H1 (cell line): ENCODE measurements around the gene ECI1. TPM values are rescaled to one million over a fixed set of nuclear protein-coding genes. Genes with fewer than 3 reads are reported as not detected.

ENCODE experiments used
- CTCF ChIA-PET: fragments of 300-600 bp; sonication (Branson Sonifier 250); formaldehyde crosslinking; loops from one replicate; lab custom pipeline; 2021; ENCODE audit not compliant: partially characterized antibody; lab: Charles Lee
- POLR2A ChIA-PET: fragments of 300-600 bp; sonication (Branson Sonifier 250); formaldehyde crosslinking; loops from one replicate; lab custom pipeline; 2021; ENCODE audit warnings: inconsistent platforms; ENCODE audit not compliant: partially characterized antibody; lab: Charles Lee
- DNase-seq, 2 experiments: peaks; one replicate each; pipeline versions ENCODE4 v3.0.0 to v3.0.0-alpha.2; 2010 to 2022; ENCODE audit warnings: low spot score in 2 of 2, low read depth in 1 of 2, mixed read lengths in 1 of 2
- FAIRE-seq: peaks from 2 replicates; lab custom pipeline; 2011; peaks lifted over from hg19 to GRCh38; lab: Jason Lieb, UNC
- H2AFZ ChIP-seq: 2 replicates; pipeline ENCODE4 v1.8.1; 2012; ENCODE audit warnings: low read length, inconsistent platforms
- H2AK5ac ChIP-seq: 2 replicates; pipeline ENCODE4 v1.6.1; 2013; ENCODE audit warnings: low read depth, low read length
- H2BK120ac ChIP-seq: replicated peaks from 2 replicates; pipeline ENCODE3; 2013; ENCODE audit warnings: low read depth, low read length, inconsistent platforms
- H2BK12ac ChIP-seq: 2 replicates; pipeline ENCODE4 v1.6.1; 2013; ENCODE audit warnings: low read depth, low read length
- H2BK15ac ChIP-seq: 2 replicates; pipeline ENCODE4 v1.6.1; 2013; ENCODE audit warnings: low read length
- H2BK20ac ChIP-seq: 2 replicates; pipeline ENCODE4 v1.6.1; 2013; ENCODE audit warnings: low read length
- H2BK5ac ChIP-seq: 2 replicates; pipeline ENCODE4 v1.6.1; 2013; ENCODE audit warnings: low read depth, low read length
- H3K14ac ChIP-seq: 2 replicates; pipeline ENCODE4 v1.6.1; 2013; ENCODE audit warnings: inconsistent platforms; ENCODE audit not compliant: insufficient read length
- H3K18ac ChIP-seq: 2 replicates; pipeline ENCODE4 v1.6.1; 2013; ENCODE audit warnings: low read length; ENCODE audit errors: extremely low read depth
- H3K23ac ChIP-seq: 2 replicates; pipeline ENCODE4 v1.6.1; 2013; ENCODE audit warnings: inconsistent platforms; ENCODE audit not compliant: insufficient read length
- H3K23me2 ChIP-seq: 2 replicates; pipeline ENCODE4 v1.6.1; 2013; ENCODE audit warnings: low read depth, low read length
- H3K27ac ChIP-seq: 2 replicates; pipeline ENCODE4 v1.6.1; 2011; ENCODE audit warnings: low read depth, low read length, inconsistent platforms
- H3K27me3 ChIP-seq, 4 experiments: replicated peaks in 1 of 4; 1 replicate in 1 of 4; 2 replicates in 3 of 4; pipeline versions ENCODE4 v1.6.1 to v1.8.1; 2011 to 2013; ENCODE audit warnings: low read length in 3 of 4, mild to moderate bottlenecking in 3 of 4, inconsistent platforms in 2 of 4, mixed read lengths in 2 of 4, moderate library complexity in 1 of 4; ENCODE audit not compliant: control insufficient read depth in 3 of 4, insufficient read depth in 3 of 4; ENCODE audit errors: extremely low read depth in 1 of 4
- H3K36me3 ChIP-seq, 4 experiments: 2 replicates each; pipeline versions ENCODE4 v1.6.1 to v1.8.1; 2011 to 2013; ENCODE audit warnings: mild to moderate bottlenecking in 4 of 4, low read length in 3 of 4, moderate library complexity in 2 of 4, control low read depth in 1 of 4, inconsistent platforms in 1 of 4; ENCODE audit not compliant: insufficient read depth in 4 of 4, control insufficient read depth in 2 of 4
- H3K4ac ChIP-seq: replicated peaks from 2 replicates; pipeline ENCODE3; 2013; ENCODE audit warnings: low read length, low read depth, mixed read lengths, inconsistent platforms; ENCODE audit not compliant: insufficient read length
- H3K4me1 ChIP-seq, 4 experiments: replicated peaks in 1 of 4; 1 replicate in 1 of 4; 2 replicates in 3 of 4; pipeline versions ENCODE4 v1.6.1 to v1.8.1; 2011 to 2013; ENCODE audit warnings: low read length in 3 of 4, inconsistent platforms in 2 of 4, mixed read lengths in 1 of 4; ENCODE audit not compliant: insufficient read depth in 4 of 4, control insufficient read depth in 3 of 4
- H3K4me2 ChIP-seq, 2 experiments: 2 replicates each; pipeline versions ENCODE4 v1.6.1 to v1.8.1; 2011 to 2013; ENCODE audit warnings: low read depth in 2 of 2, low read length in 2 of 2, control low read depth in 1 of 2, inconsistent platforms in 1 of 2, mild to moderate bottlenecking in 1 of 2; ENCODE audit not compliant: insufficient read depth in 1 of 2
- H3K4me3 ChIP-seq, 4 experiments: fragments of 200-600, 300-600 bp in 1 of 4; sonication (generic), shearing (Covaris generic), sonication (Bioruptor Twin) in 1 of 4; 2 replicates each; pipeline versions ENCODE4 v1.5.1 to v1.8.1; 2011 to 2016; ENCODE audit warnings: low read length in 4 of 4, low read depth in 3 of 4, control low read depth in 2 of 4, inconsistent platforms in 2 of 4, mild to moderate bottlenecking in 2 of 4, mixed read lengths in 1 of 4, moderate library complexity in 1 of 4; ENCODE audit not compliant: insufficient read depth in 2 of 4; ENCODE audit errors: extremely low read depth in 1 of 4
- H3K56ac ChIP-seq: replicated peaks from 2 replicates; pipeline ENCODE3; 2013; ENCODE audit warnings: low read depth, mild to moderate bottlenecking, mixed read lengths, low read length, inconsistent platforms; ENCODE audit not compliant: insufficient read length
- H3K79me1 ChIP-seq: 2 replicates; pipeline ENCODE4 v1.6.1; 2013; ENCODE audit warnings: low read depth, low read length, control low read depth
- H3K79me2 ChIP-seq, 2 experiments: 2 replicates each; pipeline versions ENCODE4 v1.6.1 to v1.8.1; 2012 to 2013; ENCODE audit warnings: low read length in 2 of 2, mild to moderate bottlenecking in 2 of 2, inconsistent platforms in 1 of 2; ENCODE audit not compliant: insufficient read depth in 2 of 2, control insufficient read depth in 1 of 2
- H3K9ac ChIP-seq, 4 experiments: replicated peaks in 1 of 4; 1 replicate in 1 of 4; 2 replicates in 3 of 4; pipeline versions ENCODE4 v1.6.1 to v1.8.1; 2011 to 2013; ENCODE audit warnings: low read depth in 3 of 4, low read length in 3 of 4, control low read depth in 2 of 4, mild to moderate bottlenecking in 2 of 4, moderate library complexity in 2 of 4, inconsistent platforms in 1 of 4; ENCODE audit errors: extremely low read depth in 1 of 4
- H3K9me3 ChIP-seq, 2 experiments: 2 replicates each; pipeline versions ENCODE4 v1.6.1 to v1.8.1; 2012 to 2013; ENCODE audit warnings: mild to moderate bottlenecking in 2 of 2, moderate library complexity in 2 of 2, control low read depth in 1 of 2, inconsistent platforms in 1 of 2, low read depth in 1 of 2, low read length in 1 of 2, mixed read lengths in 1 of 2; ENCODE audit not compliant: insufficient read depth in 2 of 2
- H4K20me1 ChIP-seq, 2 experiments: replicated peaks in 1 of 2; 2 replicates each; pipeline versions ENCODE3 to v1.8.1; 2011 to 2013; ENCODE audit warnings: inconsistent platforms in 2 of 2, low read length in 2 of 2, mild to moderate bottlenecking in 1 of 2; ENCODE audit not compliant: insufficient read depth in 2 of 2, control insufficient read depth in 1 of 2
- H4K5ac ChIP-seq: 2 replicates; pipeline ENCODE4 v1.6.1; 2013; ENCODE audit warnings: low read length, low read depth, mixed read lengths, inconsistent platforms; ENCODE audit not compliant: insufficient read length
- H4K8ac ChIP-seq: 2 replicates; pipeline ENCODE4 v1.8.0; 2013; ENCODE audit warnings: mild to moderate bottlenecking, moderate library complexity, low read length, inconsistent platforms; ENCODE audit not compliant: insufficient read depth; ENCODE audit errors: extremely low read depth
- H4K91ac ChIP-seq: replicated peaks from 2 replicates; pipeline ENCODE3; 2013; ENCODE audit warnings: low read length, mixed read lengths, inconsistent platforms; ENCODE audit not compliant: insufficient read length
- CBX5 ChIP-seq: fragments of 300-800, 300-1000 bp; sonication (generic); IDR thresholded peaks from 2 replicates; pipeline ENCODE4 v1.7.1; 2016; ENCODE audit warnings: antibody characterized with exemption, low read length, low read depth
- CTBP2 ChIP-seq: IDR thresholded peaks from 2 replicates; pipeline ENCODE4 v1.7.0; 2011; ENCODE audit warnings: borderline replicate concordance, mild to moderate bottlenecking, moderate library complexity, mixed read lengths, low read length; ENCODE audit not compliant: insufficient read depth, insufficient read length
- EGR1 ChIP-seq: IDR thresholded peaks from 2 replicates; pipeline ENCODE4 v1.6.1; 2011; ENCODE audit warnings: low read depth, low read length, borderline replicate concordance
- GABPA ChIP-seq: IDR thresholded peaks from 2 replicates; pipeline ENCODE4 v1.6.1; 2011; ENCODE audit warnings: mild to moderate bottlenecking, low read length, moderate library complexity, borderline replicate concordance; ENCODE audit not compliant: insufficient read depth
- KDM4A ChIP-seq: IDR thresholded peaks from one replicate; pipeline ENCODE4 v1.7.1; 2012; ENCODE audit warnings: low read depth, mild to moderate bottlenecking, moderate library complexity, low read length, inconsistent platforms; ENCODE audit not compliant: severe bottlenecking
- MAFK ChIP-seq: IDR thresholded peaks from 2 replicates; pipeline ENCODE4 v1.6.1; 2012; ENCODE audit warnings: low read depth, mild to moderate bottlenecking, improper control_type of control experiment, low read length
- MAX ChIP-seq: IDR thresholded peaks from 2 replicates; pipeline ENCODE4 v1.6.1; 2012; ENCODE audit warnings: inconsistent platforms
- ZNF274 ChIP-seq: IDR thresholded peaks from 2 replicates; pipeline ENCODE4 v1.7.0; 2012; ENCODE audit warnings: low read length, borderline replicate concordance; ENCODE audit errors: extremely low read depth
- WGBS, 2 experiments: shearing (Covaris generic) in 1 of 2; methylation state at CpG; one replicate each; pipeline versions ENCODE4 v1.1.6 to v1.1.7; 2013 to 2015; ENCODE audit warnings: low lambda C conversion rate in 2 of 2, mixed read lengths in 2 of 2, inconsistent platforms in 1 of 2, low coverage in 1 of 2, missing lambda C conversion rate in 1 of 2; ENCODE audit not compliant: insufficient replicate concordance in 2 of 2, insufficient coverage in 1 of 2, insufficient read length in 1 of 2; ENCODE audit errors: extremely low coverage in 1 of 2, missing lambda C conversion rate in 1 of 2; 5-methylcytosine and 5-hydroxymethylcytosine counted together
- polyA plus RNA-seq, 7 experiments: library from polyadenylated mRNA; depleted of rRNA in 3 of 7; stranded (reverse) in 5 of 7; unstranded in 2 of 7; fragments of >200 nt in 5 of 7; fragments of 200-250 nt in 2 of 7; gene quantifications; 1 replicate in 5 of 7; 2 replicates in 1 of 7; 4 replicates in 1 of 7; pipeline versions ENCODE4 v1.2.1 to v1.2.3, GENCODE V29; 2011 to 2013; ENCODE audit warnings: missing spikeins in 2 of 7, mixed read lengths in 2 of 7
- total RNA-seq: library from RNA; stranded (reverse); fragmentation: NEBNext Ultra II Directional; extraction: Animal tissue kit (Norgen Biotek cat#: 25700); gene quantifications from 2 replicates; pipeline ENCODE4 v1.2.1, GENCODE V29; 2021
- TF ChIP-seq, protein P1 (sequence below): IDR thresholded peaks from 2 replicates; pipeline ENCODE4 v1.6.1; 2012; ENCODE audit warnings: low read length, inconsistent platforms

ECI1 gene
- total and polyA plus RNA-seq, 2 of the 8 experiments (the other 6 are each of a cell fraction or from before 2014, with no cell fraction given), result 79.5 to 151 TPM

- Histone ChIP-seq H3K4me1 (peaks cover 0 to 10% (median 3%) of the 10 kb centered on the region in 4 experiments; a peak in 4 of 7 replicates), H2BK20ac (no peak overlapping the region), H2AK5ac (no peak overlapping the region), H4K8ac (no peak overlapping the region), H3K4me2 (peak overlapping the region in 1 of 2 experiments; percentile 52; a peak in 1 of 4 replicates), H3K4ac (no peak overlapping the region), H3K36me3 (no peaks in the 10 kb centered on the region), H3K79me2 (no peaks in the 10 kb centered on the region), H3K27ac (no peak overlapping the region; the same call in 1 of the 2 replicates), H2BK15ac (no peak overlapping the region), H3K27me3 (peaks cover 4 to 30% (median 23%) of the 10 kb centered on the region in 4 experiments), H4K91ac (no peak overlapping the region), H3K23me2 (peaks cover 8% of the 10 kb centered on the region; the same call in 1 of the 2 replicates), H3K4me3 (no peak overlapping the region), H3K9me3 (no peaks in the 10 kb centered on the region), H3K56ac (no peak overlapping the region), H3K14ac (no peak overlapping the region), H3K18ac (no peak overlapping the region), H3K9ac (no peak overlapping the region), H4K5ac (no peak overlapping the region), H3K23ac (no peak overlapping the region), H2BK12ac (no peak overlapping the region), H2AFZ (no peak overlapping the region), H3K79me1 (no peaks in the 10 kb centered on the region), H2BK120ac (no peak overlapping the region), H4K20me1 (peaks cover 4 to 14% of the 10 kb centered on the region in 2 experiments), H2BK5ac (no peak overlapping the region)
- FAIRE-seq (no peak), DNase-seq (no peak)
- 85% methylated on average over 16 of the region's 16 CpGs; no CpG with 5 or more reads in 1 of the 2 experiments for WGBS, 2 experiments
- CTCF ChIA-PET, result interaction anchor here (0.6 to 3.2 kb wide), 44 partner anchors 9 to 456 kb away, joined by 3 to 26 read pairs (median 4); partner anchors contain the start of genes BRICD5, DNASE1L2, E4F1 and ECI1
- POLR2A ChIA-PET, result interaction anchor here (0.8 to 6.9 kb wide), 17 partner anchors 9 to 229 kb away, joined by 3 to 63 read pairs (median 6); partner anchors contain the start of genes BRICD5, DNASE1L2, ECI1 and MLST8
- TF ChIP-seq CBX5 (no peak), KDM4A (no peak), GABPA (no peak), ZNF274 (no peak), MAFK (no peak), CTBP2 (no peak), MAX (no peak), EGR1 (no peak)
- TF ChIP-seq, protein P1, sequence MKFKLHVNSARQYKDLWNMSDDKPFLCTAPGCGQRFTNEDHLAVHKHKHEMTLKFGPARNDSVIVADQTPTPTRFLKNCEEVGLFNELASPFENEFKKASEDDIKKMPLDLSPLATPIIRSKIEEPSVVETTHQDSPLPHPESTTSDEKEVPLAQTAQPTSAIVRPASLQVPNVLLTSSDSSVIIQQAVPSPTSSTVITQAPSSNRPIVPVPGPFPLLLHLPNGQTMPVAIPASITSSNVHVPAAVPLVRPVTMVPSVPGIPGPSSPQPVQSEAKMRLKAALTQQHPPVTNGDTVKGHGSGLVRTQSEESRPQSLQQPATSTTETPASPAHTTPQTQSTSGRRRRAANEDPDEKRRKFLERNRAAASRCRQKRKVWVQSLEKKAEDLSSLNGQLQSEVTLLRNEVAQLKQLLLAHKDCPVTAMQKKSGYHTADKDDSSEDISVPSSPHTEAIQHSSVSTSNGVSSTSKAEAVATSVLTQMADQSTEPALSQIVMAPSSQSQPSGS, result no peak
These were observed 57.1 kb downstream of the ECI1 start for GRCh38 chr16:2194166-2194834.
